Measurements from ENCODE around the gene LMX1A.

DNA sequence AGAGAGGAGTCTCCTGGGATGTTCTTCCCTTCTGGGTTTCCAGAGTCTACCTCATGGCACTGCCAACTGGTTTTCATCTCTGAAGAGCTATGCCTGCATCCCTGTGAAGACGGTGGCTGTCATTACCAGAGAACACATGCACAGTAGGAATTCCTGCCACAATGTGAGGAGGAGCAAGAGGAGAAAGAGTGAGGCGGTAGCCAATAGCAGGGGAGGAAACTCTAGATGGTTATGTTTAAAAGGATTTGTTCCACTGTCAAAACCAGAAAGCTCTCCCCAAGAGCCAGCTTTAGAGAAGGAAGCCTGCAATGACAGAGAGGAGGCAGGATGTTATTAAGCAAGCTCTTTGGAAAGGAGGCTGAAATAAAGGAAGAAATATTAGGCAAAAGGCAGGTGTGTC lies 12.3 kb downstream of the LMX1A start:
- TF ChIP-seq POLR2AphosphoS5 (IDR thresholded peaks at IDR 0.05; ENCODE audit: control insufficient read depth, insufficient read depth, low read depth, low read length) = no peak
- TF ChIP-seq SMAD3 (CRISPR knock-in tag; conservative IDR thresholded peaks at IDR 0.05) = no peak
- TF ChIP-seq ZNF277 (CRISPR knock-in tag; IDR thresholded peaks at IDR 0.05; ENCODE audit: borderline replicate concordance) = no peak
- TF ChIP-seq KAT7 (CRISPR knock-in tag; IDR thresholded peaks at IDR 0.05; ENCODE audit: borderline replicate concordance) = no peak
- no peak for TF ChIP-seq DPF2 (IDR thresholded peaks at IDR 0.05)
- no peak for TF ChIP-seq E2F4 (CRISPR knock-in tag; IDR thresholded peaks at IDR 0.05; ENCODE audit: low read depth)
- no peak for TF ChIP-seq BCL6 (CRISPR knock-in tag; IDR thresholded peaks at IDR 0.05)
- TF ChIP-seq HCFC1 (IDR thresholded peaks at IDR 0.05; ENCODE audit: low read depth, low read length) = no peak
- TF ChIP-seq E2F5 (CRISPR knock-in tag; IDR thresholded peaks at IDR 0.05) = no peak
- TF ChIP-seq POLR2A (conservative IDR thresholded peaks at IDR 0.05) = no peak
- no peak for TF ChIP-seq SREBF1 (IDR thresholded peaks at IDR 0.05; ENCODE audit: borderline replicate concordance, low read depth, low read length)
